CD14-positive monocyte (primary cell): Measurements from ENCODE around the gene SLC35F1. TPM values are rescaled to one million over a fixed set of nuclear protein-coding genes. Genes with fewer than 3 reads are reported as not detected.

ENCODE experiments used
- DNase-seq, 3 donors: peaks; one replicate each; pipeline ENCODE4 v3.0.0-alpha.2; 2011 to 2022
- H2AFZ ChIP-seq: 2 replicates; pipeline ENCODE4 v1.6.0; 2012; ENCODE audit warnings: mild to moderate bottlenecking, low read depth, low read length, inconsistent platforms; ENCODE audit not compliant: insufficient read depth, poor library complexity, severe bottlenecking
- H3K27ac ChIP-seq, 2 donors: 1 replicate in 1 of 2; 2 replicates in 1 of 2; pipeline ENCODE4 v1.5.1; 2012 to 2013; ENCODE audit warnings: low read length in 2 of 2, control low read depth in 1 of 2, inconsistent platforms in 1 of 2, low read depth in 1 of 2, mild to moderate bottlenecking in 1 of 2
- H3K27me3 ChIP-seq, 2 donors: one replicate each; pipeline versions ENCODE4 v1.6.0 to v1.6.1; 2011 to 2013; ENCODE audit warnings: low read length in 2 of 2; ENCODE audit not compliant: control insufficient read depth in 2 of 2, insufficient read depth in 2 of 2
- H3K36me3 ChIP-seq, 2 donors: replicated peaks in 1 of 2; 1 replicate in 1 of 2; 2 replicates in 1 of 2; pipeline versions ENCODE4 v1.5.1 to v1.6.1; 2012 to 2013; ENCODE audit warnings: low read length in 2 of 2, control low read depth in 1 of 2, inconsistent platforms in 1 of 2, mild to moderate bottlenecking in 1 of 2; ENCODE audit not compliant: insufficient read depth in 2 of 2, control insufficient read depth in 1 of 2
- H3K4me1 ChIP-seq, 2 donors: 1 replicate in 1 of 2; 2 replicates in 1 of 2; pipeline versions ENCODE4 v1.5.1 to v1.6.1; 2012 to 2013; ENCODE audit warnings: low read length in 2 of 2, control low read depth in 1 of 2, inconsistent platforms in 1 of 2, mild to moderate bottlenecking in 1 of 2, moderate library complexity in 1 of 2; ENCODE audit not compliant: insufficient read depth in 2 of 2, control insufficient read depth in 1 of 2
- H3K4me2 ChIP-seq: replicated peaks from 2 replicates; pipeline ENCODE3; 2012; ENCODE audit warnings: low read length, moderate library complexity, mild to moderate bottlenecking; ENCODE audit not compliant: poor library complexity, severe bottlenecking; ENCODE audit errors: extremely low read depth
- H3K4me3 ChIP-seq, 3 experiments: fragments of 200-600 bp in 1 of 3; sonication (generic) in 1 of 3; replicated peaks in 1 of 3; 1 replicate in 2 of 3; 2 replicates in 1 of 3; pipeline ENCODE4 v1.5.1; 2011 to 2013; ENCODE audit warnings: low read length in 3 of 3, mild to moderate bottlenecking in 3 of 3, control low read depth in 2 of 3, low read depth in 2 of 3, inconsistent platforms in 1 of 3, moderate library complexity in 1 of 3
- H3K79me2 ChIP-seq: 2 replicates; pipeline ENCODE4 v1.6.0; 2012; ENCODE audit warnings: mild to moderate bottlenecking, control low read depth, inconsistent platforms, low read length, moderate library complexity; ENCODE audit not compliant: insufficient read depth
- H3K9ac ChIP-seq: 2 replicates; pipeline ENCODE4 v1.6.0; 2017; ENCODE audit warnings: low read length, mild to moderate bottlenecking; ENCODE audit not compliant: insufficient read depth, poor library complexity, severe bottlenecking
- H3K9me3 ChIP-seq, 2 donors: replicated peaks in 1 of 2; 1 replicate in 1 of 2; 2 replicates in 1 of 2; pipeline versions ENCODE4 v1.5.1 to v1.6.1; 2012 to 2013; ENCODE audit warnings: low read length in 2 of 2, control low read depth in 1 of 2; ENCODE audit not compliant: control insufficient read depth in 1 of 2, insufficient read depth in 1 of 2
- H4K20me1 ChIP-seq: 2 replicates; pipeline ENCODE4 v1.6.0; 2012; ENCODE audit warnings: mild to moderate bottlenecking, low read length, control low read depth, moderate library complexity; ENCODE audit not compliant: insufficient read depth
- H3K27ac Mint-ChIP-seq, 7 donors: one replicate each; pipeline ENCODE4 v1.8.0; 2020; ENCODE audit warnings: mild to moderate bottlenecking in 7 of 7, mixed read lengths in 7 of 7, moderate library complexity in 6 of 7, inconsistent platforms in 2 of 7
- H3K27me3 Mint-ChIP-seq, 3 donors: one replicate each; pipeline ENCODE4 v1.8.0; 2021 to 2022; ENCODE audit warnings: low read depth in 3 of 3, mild to moderate bottlenecking in 3 of 3, mixed read lengths in 3 of 3, moderate library complexity in 3 of 3, inconsistent platforms in 1 of 3
- H3K36me3 Mint-ChIP-seq, 2 donors: one replicate each; pipeline ENCODE4 v1.8.0; 2020; ENCODE audit warnings: mixed read lengths in 2 of 2, inconsistent platforms in 1 of 2, mild to moderate bottlenecking in 1 of 2
- H3K4me1 Mint-ChIP-seq: one replicate; pipeline ENCODE4 v1.8.0; 2020; ENCODE audit warnings: mild to moderate bottlenecking, mixed read lengths
- H3K4me3 Mint-ChIP-seq, 2 donors: one replicate each; pipeline ENCODE4 v1.8.0; 2020; ENCODE audit warnings: mild to moderate bottlenecking in 2 of 2, mixed read lengths in 2 of 2, moderate library complexity in 1 of 2
- H3K9me3 Mint-ChIP-seq, 7 donors: one replicate each; pipeline ENCODE4 v1.8.0; 2020 to 2022; ENCODE audit warnings: mixed read lengths in 7 of 7, mild to moderate bottlenecking in 6 of 7, moderate library complexity in 6 of 7, inconsistent platforms in 2 of 7
- CTCF ChIP-seq: fragments of 200-600 bp; IDR thresholded peaks from one replicate; pipeline ENCODE4 v1.8.0; 2022; ENCODE audit warnings: antibody characterized with exemption, mild to moderate bottlenecking
- WGBS: methylation state at CpG from one replicate; pipeline ENCODE4 v1.1.5; 2013; ENCODE audit warnings: missing lambda C conversion rate; ENCODE audit not compliant: insufficient coverage; 5-methylcytosine and 5-hydroxymethylcytosine counted together
- intact Hi-C, 2 donors: fragments of 100-400 bp; cut with micrococcal nuclease; formaldehyde crosslinking; loops; one replicate each; pipeline versions ENCODE4 v1.15.0 to v1.15.1; 2023
- polyA plus RNA-seq, 3 donors: library from polyadenylated mRNA; depleted of rRNA in 1 of 3; unstranded in 2 of 3; stranded (reverse) in 1 of 3; fragments of 300-500 nt in 2 of 3; fragments of >200 nt in 1 of 3; fragmentation: Illumina TruSeq in 2 of 3; gene quantifications; 1 replicate in 2 of 3; 2 replicates in 1 of 3; pipeline ENCODE4 v1.2.3, GENCODE V29; 2012 to 2021

Gene SLC35F1
- polyA plus RNA-seq, 3 donors, result not detected

DNA sequence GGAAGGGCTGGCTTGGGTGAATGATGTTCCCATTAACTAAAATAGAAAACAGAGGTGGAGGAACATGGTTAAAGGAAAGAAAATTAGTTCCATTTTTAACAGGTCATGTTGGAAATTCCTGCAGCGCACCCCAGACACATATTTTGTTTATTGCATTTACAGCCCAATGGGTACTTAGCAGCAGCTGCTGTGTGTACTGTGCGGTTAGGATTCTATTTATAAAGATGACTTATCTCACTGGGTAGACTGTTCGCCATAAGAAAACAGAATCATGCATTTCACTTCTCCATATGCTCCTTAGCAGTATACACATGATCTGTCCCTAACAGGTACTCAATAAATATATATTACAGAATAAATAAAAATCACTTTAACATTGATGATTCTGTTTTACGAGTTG is 135.8 kb downstream of the SLC35F1 start:
- Mint-ChIP-seq H3K4me3 (no peak overlapping the region), H3K27me3 (no peaks in the 10 kb centered on the region), H3K4me1 (no peaks in the 10 kb centered on the region), H3K36me3 (no peaks in the 10 kb centered on the region), H3K27ac (no peak overlapping the region), H3K9me3 (peaks cover 0 to 5% (median 2%) of the 10 kb centered on the region in 7 donors)
- no peak overlapping the region for H3K27ac ChIP-seq
- no peaks in the 10 kb centered on the region for H4K20me1 ChIP-seq
- TF ChIP-seq CTCF, result no peak
- no peaks in the 10 kb centered on the region for H3K79me2 ChIP-seq
- no peak overlapping the region for H3K4me2 ChIP-seq
- peaks cover 0 to 4% of the 10 kb centered on the region in 2 donors for H3K9me3 ChIP-seq
- no peaks in the 10 kb centered on the region for H3K36me3 ChIP-seq
- WGBS, result no CpG with 5 or more reads among the region's 4 CpGs
- no peak overlapping the region for H2AFZ ChIP-seq
- no peaks in the 10 kb centered on the region for H3K4me1 ChIP-seq
- intact Hi-C loops, result no loop called here
- H3K4me3 ChIP-seq, result no peak overlapping the region
- no peaks in the 10 kb centered on the region for H3K27me3 ChIP-seq
- no peak for DNase-seq
- H3K9ac ChIP-seq, result no peak overlapping the region

- no peaks in the 10 kb centered on the region for H3K4me1 Mint-ChIP-seq
- no peak overlapping the region for H3K4me3 Mint-ChIP-seq
- no peak overlapping the region for H3K4me2 ChIP-seq
- no peaks in the 10 kb centered on the region for H3K27me3 Mint-ChIP-seq
- TF ChIP-seq CTCF, result no peak
- intact Hi-C loops, result no loop called here
- H3K27ac ChIP-seq, result no peak overlapping the region
- no peaks in the 10 kb centered on the region for H3K36me3 ChIP-seq
- no peak overlapping the region for H2AFZ ChIP-seq
- no peaks in the 10 kb centered on the region for H3K79me2 ChIP-seq
- H3K9ac ChIP-seq, result no peak overlapping the region
- peaks cover 0 to 6% (median 2%) of the 10 kb centered on the region in 7 donors for H3K9me3 Mint-ChIP-seq
- H3K36me3 Mint-ChIP-seq, result no peaks in the 10 kb centered on the region
- DNase-seq, result no peak
- no peak overlapping the region for H3K27ac Mint-ChIP-seq
- H3K9me3 ChIP-seq, result peaks cover 0 to 4% of the 10 kb centered on the region in 2 donors
- no peak overlapping the region for H3K4me3 ChIP-seq
- no peaks in the 10 kb centered on the region for H3K27me3 ChIP-seq
- H4K20me1 ChIP-seq, result no peaks in the 10 kb centered on the region
- no CpG with 5 or more reads among the region's 2 CpGs for WGBS
- no peaks in the 10 kb centered on the region for H3K4me1 ChIP-seq
These were observed 137.2 kb downstream of the SLC35F1 start for GRCh38 chr6:118044275-118044674.
